Lower leg skin (tissue), 4 donors: ENCODE data around the gene ZNF26. TPM values are rescaled to one million over a fixed set of nuclear protein-coding genes. Genes with fewer than 3 reads are reported as not detected.

ENCODE experiments used
- DNase-seq, 2 donors: peaks; one replicate each; pipeline ENCODE4 v3.0.0-alpha.2; 2019; ENCODE audit warnings: low spot score in 2 of 2
- H3K4me3 ChIP-seq: fragments of 200-600 bp; sonication (generic); 2 replicates; pipeline ENCODE4 v1.5.1; 2017; ENCODE audit warnings: mild to moderate bottlenecking, low read depth; ENCODE audit not compliant: poor library complexity, severe bottlenecking
- CTCF ChIP-seq, 3 donors: fragments of 450-650 bp; IDR thresholded peaks; one replicate each; pipeline ENCODE4 v1.5.1; 2016; ENCODE audit warnings: antibody characterized with exemption in 3 of 3, mild to moderate bottlenecking in 3 of 3, moderate library complexity in 2 of 3
- POLR2A ChIP-seq, 2 donors: fragments of 450-650 bp; IDR thresholded peaks; one replicate each; pipeline ENCODE4 v1.6.1; 2016 to 2017; ENCODE audit warnings: antibody characterized with exemption in 2 of 2, mild to moderate bottlenecking in 1 of 2, moderate library complexity in 1 of 2
- WGBS, 2 donors: methylation state at CpG; one replicate each; pipeline ENCODE4 v1.1.5; 2018; 5-methylcytosine and 5-hydroxymethylcytosine counted together
- intact Hi-C: fragments of 100-400 bp; cut with DNase I; formaldehyde crosslinking; loops from one replicate; pipeline ENCODE4 v1.15.0; 2023; ENCODE audit warnings: low total_unique reads
- total RNA-seq, 4 donors: library from RNA; depleted of rRNA; stranded (reverse); fragments of >200 nt; gene quantifications; one replicate each; pipeline ENCODE4 v1.1.0, GENCODE V29; 2016

The ZNF26 gene
- total RNA-seq, 4 donors from 2014 or later = 5.7 to 16.8 (median 14.1) TPM

GRCh38 chr12:132950844-132951535 lies 35.2 kb upstream of the ZNF26 start:
- 98 to 99% methylated on average over 27 of the region's 27 CpGs for WGBS, 2 donors
- H3K4me3 ChIP-seq = no peak overlapping the region
- TF ChIP-seq CTCF (IDR thresholded peaks at IDR 0.05) = no peak
- TF ChIP-seq POLR2A (IDR thresholded peaks at IDR 0.05) = no peak
- DNase-seq = no peak
- intact Hi-C loops = no loop called here

- H3K4me3 ChIP-seq = no peak overlapping the region
- intact Hi-C loops = no loop called here
- TF ChIP-seq CTCF (IDR thresholded peaks at IDR 0.05) (no peak), POLR2A (IDR thresholded peaks at IDR 0.05) (no peak)
- WGBS, 2 donors = 95 to 99% methylated on average over 8 of the region's 8 CpGs
- DNase-seq = no peak
These were observed 34.5 kb upstream of the ZNF26 start for GRCh38 chr12:132951649-132952048.

- 95 to 97% methylated on average over 18 of the region's 18 CpGs for WGBS, 2 donors
- no peak for TF ChIP-seq POLR2A (IDR thresholded peaks at IDR 0.05)
- TF ChIP-seq CTCF (IDR thresholded peaks at IDR 0.05) = no peak
- no peak overlapping the region for H3K4me3 ChIP-seq
- peak in 1 of 2 donors; percentile 63 for DNase-seq
- intact Hi-C loops = no loop called here
These were observed 33.6 kb upstream of the ZNF26 start for GRCh38 chr12:132952371-132953162.

GRCh38 chr12:132953163-132953425 lies 33.1 kb upstream of the ZNF26 start:
- peak in 1 of 2 donors; percentile 28 for DNase-seq
- 97 to 100% methylated on average over 2 of the region's 2 CpGs for WGBS, 2 donors
- TF ChIP-seq CTCF (IDR thresholded peaks at IDR 0.05) (no peak), POLR2A (IDR thresholded peaks at IDR 0.05) (no peak)
- H3K4me3 ChIP-seq = no peak overlapping the region
- intact Hi-C loops = no loop called here

- H3K4me3 ChIP-seq = no peak overlapping the region
- no peak for TF ChIP-seq CTCF (IDR thresholded peaks at IDR 0.05)
- TF ChIP-seq POLR2A (IDR thresholded peaks at IDR 0.05) = no peak
- WGBS, 2 donors = 91 to 96% methylated on average over 7 of the region's 7 CpGs
- DNase-seq = peak in 1 of 2 donors; percentile 21
- intact Hi-C loops = no loop called here
These were observed 32.4 kb upstream of the ZNF26 start for GRCh38 chr12:132953771-132954170.
